Neural progenitor cell (in vitro differentiated cells): ENCODE data around the gene VPS35. TPM values are rescaled to one million over a fixed set of nuclear protein-coding genes. Genes with fewer than 3 reads are reported as not detected.

Source experiments
- DNase-seq: peaks from one replicate; pipeline ENCODE4 v3.0.0-alpha.2; 2016; ENCODE audit warnings: low spot score
- H2AFZ ChIP-seq: fragments of 200-600 bp; sonication (generic); replicated peaks from 2 replicates; pipeline ENCODE4 v1.6.1; 2016; ENCODE audit warnings: antibody characterized with exemption
- H3F3A ChIP-seq: fragments of 200-600 bp; sonication (generic); 2 replicates; pipeline ENCODE4 v1.6.1; 2016; ENCODE audit warnings: antibody characterized with exemption, low read depth
- H3K27ac ChIP-seq: fragments of 200-600 bp; sonication (generic); 2 replicates; pipeline ENCODE4 v1.5.1; 2016; ENCODE audit warnings: mild to moderate bottlenecking
- H3K27me3 ChIP-seq: fragments of 200-600 bp; sonication (generic); 2 replicates; pipeline ENCODE4 v1.6.1; 2016; ENCODE audit warnings: mild to moderate bottlenecking, moderate library complexity
- H3K36me3 ChIP-seq: fragments of 200-600 bp; sonication (generic); 2 replicates; pipeline ENCODE4 v1.5.1; 2016
- H3K4me1 ChIP-seq: fragments of 200-600 bp; sonication (generic); 2 replicates; pipeline ENCODE4 v1.6.1; 2016; ENCODE audit warnings: mixed run types
- H3K4me2 ChIP-seq: fragments of 200-600 bp; sonication (generic); 2 replicates; pipeline ENCODE4 v1.6.1; 2016
- H3K4me3 ChIP-seq: fragments of 200-600 bp; sonication (generic); 2 replicates; pipeline ENCODE4 v1.5.1; 2016
- H3K79me2 ChIP-seq: fragments of 200-600 bp; sonication (generic); 2 replicates; pipeline ENCODE4 v1.6.1; 2016; ENCODE audit warnings: low read depth
- H3K9ac ChIP-seq: fragments of 200-600 bp; sonication (generic); 2 replicates; pipeline ENCODE4 v1.6.1; 2016
- H3K9me3 ChIP-seq: fragments of 200-600 bp; sonication (generic); 2 replicates; pipeline ENCODE4 v1.5.1; 2016; ENCODE audit warnings: low read depth
- H4K20me1 ChIP-seq: fragments of 200-600 bp; sonication (generic); 2 replicates; pipeline ENCODE4 v1.6.1; 2016; ENCODE audit warnings: low read depth
- H3K27ac Mint-ChIP-seq: 3 replicates; pipeline ENCODE4 v1.8.0; 2021; ENCODE audit warnings: mixed read lengths
- H3K27me3 Mint-ChIP-seq: 2 replicates; pipeline ENCODE4 v1.8.0; 2022; ENCODE audit warnings: low read depth, mild to moderate bottlenecking, inconsistent platforms, moderate library complexity, mixed read lengths; ENCODE audit not compliant: insufficient read depth
- H3K36me3 Mint-ChIP-seq: 3 replicates; pipeline ENCODE4 v1.8.0; 2021; ENCODE audit warnings: mixed read lengths
- H3K4me1 Mint-ChIP-seq: 3 replicates; pipeline ENCODE4 v1.8.0; 2021; ENCODE audit warnings: mixed read lengths
- H3K4me3 Mint-ChIP-seq: 3 replicates; pipeline ENCODE4 v1.8.0; 2021; ENCODE audit warnings: mild to moderate bottlenecking, moderate library complexity, mixed read lengths
- H3K9me3 Mint-ChIP-seq: 3 replicates; pipeline ENCODE4 v1.8.0; 2020; ENCODE audit warnings: mixed read lengths
- CTCF ChIP-seq: fragments of 200-600 bp; sonication (generic); IDR thresholded peaks from 2 replicates; pipeline ENCODE4 v1.5.1; 2017; ENCODE audit warnings: antibody characterized with exemption, mild to moderate bottlenecking
- EZH2 ChIP-seq: fragments of 200-600 bp; sonication (generic); IDR thresholded peaks from 2 replicates; pipeline ENCODE4 v1.6.1; 2017; ENCODE audit warnings: antibody characterized with exemption, mild to moderate bottlenecking, moderate library complexity
- EZH2phosphoT487 ChIP-seq: fragments of 200-600 bp; sonication (generic); IDR thresholded peaks from 2 replicates; pipeline ENCODE4 v1.6.1; 2017; ENCODE audit warnings: antibody characterized with exemption
- total RNA-seq: library from RNA; depleted of rRNA; stranded (reverse); fragments of >200 nt; gene quantifications from 2 replicates; pipeline ENCODE4 v1.2.3, GENCODE V29; 2015; ENCODE audit warnings: low replicate concordance

The VPS35 gene
- total RNA-seq, 1 donor from 2014 or later = 115 TPM

DNA sequence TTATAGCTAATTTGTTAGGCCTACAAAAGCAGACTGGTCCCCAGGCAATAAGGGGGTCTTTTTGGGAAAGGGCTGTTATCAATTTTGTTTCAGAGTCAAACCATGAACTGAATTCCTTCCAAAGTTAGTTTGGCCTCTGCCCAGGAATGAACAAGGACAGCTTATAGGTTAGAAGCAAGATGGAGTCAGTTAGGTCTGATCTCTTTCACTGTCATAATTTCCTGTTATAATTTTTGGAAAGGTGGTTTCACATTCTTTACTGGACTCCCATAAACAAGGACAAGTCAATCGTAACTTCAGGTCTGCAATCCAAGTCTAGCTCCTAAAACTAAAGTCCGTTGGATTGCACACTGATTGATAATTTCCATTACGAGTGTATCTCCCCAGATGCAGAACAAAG, 37.7 kb downstream of the VPS35 start:
- H3K9me3 Mint-ChIP-seq = no peaks in the 10 kb centered on the region
- TF ChIP-seq EZH2phosphoT487 = no peak
- no peak for TF ChIP-seq EZH2
- TF ChIP-seq CTCF = no peak
- Histone ChIP-seq H3K79me2 (no peaks in the 10 kb centered on the region), H3K4me2 (no peak overlapping the region), H3F3A (no peaks in the 10 kb centered on the region), H3K27ac (no peak overlapping the region), H2AFZ (no peak overlapping the region), H3K9me3 (no peaks in the 10 kb centered on the region), H3K36me3 (no peaks in the 10 kb centered on the region), H3K4me3 (no peak overlapping the region), H4K20me1 (no peaks in the 10 kb centered on the region), H3K4me1 (no peaks in the 10 kb centered on the region), H3K9ac (no peak overlapping the region), H3K27me3 (no peaks in the 10 kb centered on the region)
- no peak overlapping the region for H3K27ac Mint-ChIP-seq
- DNase-seq = no peak
- peaks cover 6% of the 10 kb centered on the region for H3K27me3 Mint-ChIP-seq
- peaks cover 12% of the 10 kb centered on the region for H3K36me3 Mint-ChIP-seq
- H3K4me3 Mint-ChIP-seq = no peak overlapping the region
- H3K4me1 Mint-ChIP-seq = peaks cover 2% of the 10 kb centered on the region

GRCh38 chr16:46650254-46650623, 38.7 kb downstream of the VPS35 start:
- Histone ChIP-seq H3K27me3 (no peaks in the 10 kb centered on the region), H3K79me2 (no peaks in the 10 kb centered on the region), H3K4me3 (no peak overlapping the region), H3K36me3 (no peaks in the 10 kb centered on the region), H4K20me1 (no peaks in the 10 kb centered on the region), H3K9me3 (no peaks in the 10 kb centered on the region), H3K4me1 (no peaks in the 10 kb centered on the region), H2AFZ (no peak overlapping the region), H3K4me2 (no peak overlapping the region), H3F3A (no peaks in the 10 kb centered on the region), H3K9ac (no peak overlapping the region), H3K27ac (no peak overlapping the region)
- TF ChIP-seq CTCF (no peak), EZH2phosphoT487 (no peak), EZH2 (no peak)
- peaks cover 4% of the 10 kb centered on the region for H3K36me3 Mint-ChIP-seq
- H3K4me1 Mint-ChIP-seq = peaks cover 2% of the 10 kb centered on the region
- no peaks in the 10 kb centered on the region for H3K9me3 Mint-ChIP-seq
- H3K27me3 Mint-ChIP-seq = peaks cover 4% of the 10 kb centered on the region
- H3K27ac Mint-ChIP-seq = no peak overlapping the region
- no peak for DNase-seq
- H3K4me3 Mint-ChIP-seq = no peak overlapping the region

GRCh38 chr16:46649588-46650253, 39.3 kb downstream of the VPS35 start:
- H3K36me3 Mint-ChIP-seq = no peaks in the 10 kb centered on the region
- Histone ChIP-seq H3K4me3 (no peak overlapping the region), H3K27me3 (no peaks in the 10 kb centered on the region), H3K9me3 (no peaks in the 10 kb centered on the region), H3K79me2 (no peaks in the 10 kb centered on the region), H3K27ac (no peak overlapping the region), H2AFZ (no peak overlapping the region), H3K4me1 (no peaks in the 10 kb centered on the region), H3K4me2 (no peak overlapping the region), H4K20me1 (no peaks in the 10 kb centered on the region), H3K36me3 (no peaks in the 10 kb centered on the region), H3F3A (no peaks in the 10 kb centered on the region), H3K9ac (no peak overlapping the region)
- peaks cover 4% of the 10 kb centered on the region for H3K9me3 Mint-ChIP-seq
- DNase-seq = no peak
- TF ChIP-seq CTCF (no peak), EZH2phosphoT487 (no peak), EZH2 (no peak)
- peaks cover 2% of the 10 kb centered on the region for H3K4me1 Mint-ChIP-seq
- H3K27ac Mint-ChIP-seq = no peak overlapping the region
- no peak overlapping the region for H3K4me3 Mint-ChIP-seq
- H3K27me3 Mint-ChIP-seq = peaks cover 4% of the 10 kb centered on the region
